Measurements from ENCODE around the gene DENND1A. TPM values are rescaled to one million over a fixed set of nuclear protein-coding genes. Genes with fewer than 3 reads are reported as not detected.

Gene DENND1A
- total and polyA plus RNA-seq, 2 experiments from 2014 or later, result 13.1 to 28.7 TPM

GRCh38 chr9:123695386-123695785 is 234.5 kb downstream of the DENND1A start:
- Histone ChIP-seq H3K27me3 (ENCODE audit: insufficient read depth) (no peaks in the 10 kb centered on the region), H3K27ac (ENCODE audit: low read depth) (no peak overlapping the region), H3K4me3 (no peak overlapping the region), H3K4me2 (no peak overlapping the region), H3K79me2 (replicated peaks; ENCODE audit: insufficient read depth) (no peaks in the 10 kb centered on the region), H3F3A (replicated peaks; ENCODE audit: low read depth) (no peaks in the 10 kb centered on the region), H4K20me1 (replicated peaks; ENCODE audit: insufficient read depth) (no peaks in the 10 kb centered on the region; the same call in 1 of the 2 replicates), H3K9me2 (ENCODE audit: insufficient read depth) (no peaks in the 10 kb centered on the region), H3K36me3 (ENCODE audit: insufficient read depth) (no peaks in the 10 kb centered on the region), H2AFZ (no peak overlapping the region), H3K4me1 (ENCODE audit: insufficient read depth) (peaks cover 12% of the 10 kb centered on the region; the same call in 1 of the 2 replicates)
- Mint-ChIP-seq H3K36me3 (ENCODE audit: low read depth) (no peaks in the 10 kb centered on the region), H3K4me1 (peaks cover 19% of the 10 kb centered on the region; the same call in 2 of the 3 replicates), H3K27ac (no peak overlapping the region), H3K27me3 (ENCODE audit: insufficient read depth, low read depth, poor library complexity) (no peaks in the 10 kb centered on the region), H3K4me3 (no peak overlapping the region), H3K9me3 (no peaks in the 10 kb centered on the region)
- TF ChIP-seq CREB1 (CRISPR knock-in tag; IDR thresholded peaks at IDR 0.05; ENCODE audit: low read depth) (no peak), REST (IDR thresholded peaks at IDR 0.05; ENCODE audit: unreplicated experiment) (no peak)
- DNase-seq (ENCODE audit: low spot score) (no peak), ATAC-seq (no peak)

GRCh38 chr9:123691765-123692303 is 238.1 kb downstream of the DENND1A start:
- ATAC-seq (no peak), DNase-seq (ENCODE audit: low spot score) (no peak)
- H3K4me2 ChIP-seq, result no peak overlapping the region
- Mint-ChIP-seq H3K4me1 (peaks cover 22% of the 10 kb centered on the region; the same call in 2 of the 3 replicates), H3K36me3 (ENCODE audit: low read depth) (no peaks in the 10 kb centered on the region), H3K4me3 (no peak overlapping the region), H3K27ac (no peak overlapping the region), H3K27me3 (ENCODE audit: insufficient read depth, low read depth, poor library complexity) (no peaks in the 10 kb centered on the region), H3K9me3 (no peaks in the 10 kb centered on the region)
- H3K9me2 ChIP-seq (ENCODE audit: insufficient read depth), result no peaks in the 10 kb centered on the region
- H3F3A ChIP-seq (replicated peaks; ENCODE audit: low read depth), result no peaks in the 10 kb centered on the region
- H3K79me2 ChIP-seq (replicated peaks; ENCODE audit: insufficient read depth), result no peaks in the 10 kb centered on the region
- no peak for TF ChIP-seq ZNF331 (CRISPR knock-in tag; IDR thresholded peaks at IDR 0.05; ENCODE audit: low read depth)
- TF ChIP-seq CREB1 (CRISPR knock-in tag; IDR thresholded peaks at IDR 0.05; ENCODE audit: low read depth), result no peak
- TF ChIP-seq STAT1 (IDR thresholded peaks at IDR 0.05; ENCODE audit: unreplicated experiment), result no peak
- TF ChIP-seq ZNF114 (CRISPR knock-in tag; IDR thresholded peaks at IDR 0.05), result no peak
- no peak for TF ChIP-seq JUNB (IDR thresholded peaks at IDR 0.05; ENCODE audit: unreplicated experiment)
- TF ChIP-seq EZH2 (IDR thresholded peaks at IDR 0.05; ENCODE audit: low read depth, unreplicated experiment), result no peak
- no peaks in the 10 kb centered on the region for H3K27me3 ChIP-seq (ENCODE audit: insufficient read depth)
- no peaks in the 10 kb centered on the region; the same call in 1 of the 2 replicates for H4K20me1 ChIP-seq (replicated peaks; ENCODE audit: insufficient read depth)
- no peak overlapping the region for H3K27ac ChIP-seq (ENCODE audit: low read depth)
- H3K36me3 ChIP-seq (ENCODE audit: insufficient read depth), result no peaks in the 10 kb centered on the region
- H3K4me3 ChIP-seq, result no peak overlapping the region
- H2AFZ ChIP-seq, result no peak overlapping the region
- peaks cover 4% of the 10 kb centered on the region; the same call in 1 of the 2 replicates for H3K4me1 ChIP-seq (ENCODE audit: insufficient read depth)
